Endothelial cell of hepatic sinusoid (primary cell): ENCODE measurements around the gene SH3BGRL2.

Source experiments
- in situ Hi-C: cut with HindIII; loops from 2 replicates; pipeline ENCODE4 v1.10.0; 2017; ENCODE audit warnings: low sequenced_read_pairs

SH3BGRL2 gene

GRCh38 chr6:79630883-79631692 is at the start of gene SH3BGRL2:
Gene SH3BGRL2, plus strand, starts transcription at chr6:79631329. Its CDS starts 133 bp downstream, at chr6:79631462.
- in situ Hi-C loops: no loop called here

GRCh38 chr6:79584332-79584731 is 46.8 kb upstream of the SH3BGRL2 start:
- in situ Hi-C loops: no loop called here

- in situ Hi-C loops: no loop called here
Observed at GRCh38 chr6:79586548-79586947, 44.6 kb upstream of the SH3BGRL2 start.

GRCh38 chr6:79589701-79590100 is 41.4 kb upstream of the SH3BGRL2 start:
- in situ Hi-C loops: no loop called here

GRCh38 chr6:79597155-79597554 is 34.0 kb upstream of the SH3BGRL2 start:
- in situ Hi-C loops: no loop called here

- in situ Hi-C loops: no loop called here
Observed at GRCh38 chr6:79598012-79598411, 33.1 kb upstream of the SH3BGRL2 start.

- in situ Hi-C loops: no loop called here
Observed at GRCh38 chr6:79599725-79600259, 31.3 kb upstream of the SH3BGRL2 start.

- in situ Hi-C loops: no loop called here
Observed at GRCh38 chr6:79600313-79600712, 30.8 kb upstream of the SH3BGRL2 start.

- in situ Hi-C loops: no loop called here
Observed at GRCh38 chr6:79600812-79601609, 30.1 kb upstream of the SH3BGRL2 start.

GRCh38 chr6:79602859-79603258 is 28.3 kb upstream of the SH3BGRL2 start:
- in situ Hi-C loops: no loop called here

- in situ Hi-C loops: no loop called here
Observed at GRCh38 chr6:79604583-79605037, 26.5 kb upstream of the SH3BGRL2 start.

- in situ Hi-C loops: no loop called here
Observed at GRCh38 chr6:79605061-79605460, 26.1 kb upstream of the SH3BGRL2 start.

- in situ Hi-C loops: no loop called here
Observed at GRCh38 chr6:79605968-79606764, 25.0 kb upstream of the SH3BGRL2 start.

- in situ Hi-C loops: no loop called here
Observed at GRCh38 chr6:79607000-79607399, 24.1 kb upstream of the SH3BGRL2 start.

GRCh38 chr6:79608334-79609224 is 22.6 kb upstream of the SH3BGRL2 start:
- in situ Hi-C loops: no loop called here

- in situ Hi-C loops: no loop called here
Observed at GRCh38 chr6:79609225-79609595, 21.9 kb upstream of the SH3BGRL2 start.

- in situ Hi-C loops: no loop called here
Observed at GRCh38 chr6:79610306-79611009, 20.7 kb upstream of the SH3BGRL2 start.

- in situ Hi-C loops: no loop called here
Observed at GRCh38 chr6:79612457-79612856, 18.7 kb upstream of the SH3BGRL2 start.

GRCh38 chr6:79612918-79613317 is 18.2 kb upstream of the SH3BGRL2 start:
- in situ Hi-C loops: no loop called here
